Subcutaneous adipose tissue (tissue), 4 donors: Measurements from ENCODE around the gene MPHOSPH10. TPM values are rescaled to one million over a fixed set of nuclear protein-coding genes. Genes with fewer than 3 reads are reported as not detected.

Experiments used
- CTCF ChIP-seq: fragments of 450-650 bp; IDR thresholded peaks from one replicate; pipeline ENCODE4 v1.5.1; 2016; ENCODE audit warnings: low read depth, mild to moderate bottlenecking, control low read depth, antibody characterized with exemption, moderate library complexity
- small RNA-seq: library from RNA; depleted of rRNA; stranded (forward); fragments of <200 nt; gene quantifications from one replicate; pipeline ENCODE3, GENCODE V24; 2016
- total RNA-seq, 4 donors: library from RNA; depleted of rRNA; stranded (reverse); fragments of >200 nt; gene quantifications; one replicate each; pipeline ENCODE4 v1.1.0, GENCODE V29; 2016

MPHOSPH10 gene
- total RNA-seq, 4 donors from 2014 or later: 16.1 to 31.6 (median 23.5) TPM

- TF ChIP-seq CTCF: no peak
Measured at GRCh38 chr2:71187589-71187988, 57.2 kb downstream of the MPHOSPH10 start.

- no peak for TF ChIP-seq CTCF
Measured at GRCh38 chr2:71190656-71191569, 60.5 kb downstream of the MPHOSPH10 start.

GRCh38 chr2:71191570-71191943 lies 61.1 kb downstream of the MPHOSPH10 start:
- TF ChIP-seq CTCF: no peak

Small RNAs within 50 kb of the gene (small RNA-seq; reads per million reads assigned to genes)
- gene AC007881.1: not detected

Other genes starting within 250 kb of the MPHOSPH10 start
- gene VAX2, start 230.1 kb upstream of the MPHOSPH10 start, total RNA-seq: 1 to 10 TPM in 2 of 4 donors, under 1 TPM in 1, not detected in 1; 0.65 to 2.2 (median 1.9) TPM
- not detected for gene ATP6V1B1, start 194.7 kb upstream of the MPHOSPH10 start, total RNA-seq
- gene ANKRD53, start 152.0 kb upstream of the MPHOSPH10 start, total RNA-seq: 10 to 100 TPM in 2 of 4 donors, 1 to 10 TPM in 2; 3.5 to 16.4 (median 8.3) TPM
- gene TEX261, start 135.8 kb upstream of the MPHOSPH10 start, total RNA-seq: 10 to 100 TPM; 29.5 to 49.9 (median 33.4) TPM
- 100 to 1,000 TPM in 2 of 4 donors, 10 to 100 TPM in 2; 60.8 to 169 (median 97.6) TPM for gene NAGK, start 62.0 kb upstream of the MPHOSPH10 start, total RNA-seq
- gene MCEE, start 405 bp upstream of the MPHOSPH10 start, total RNA-seq: 10 to 100 TPM; 12.1 to 53.2 (median 21.1) TPM
- 1 to 10 TPM; 4.4 to 7.0 (median 5.4) TPM for gene PAIP2B, start 96.5 kb downstream of the MPHOSPH10 start, total RNA-seq
- gene ZNF638, start 201.1 kb downstream of the MPHOSPH10 start, total RNA-seq: 100 to 1,000 TPM; 191 to 233 (median 215) TPM